Hepatocyte (in vitro differentiated cells): ENCODE results near the gene PLEKHG7.

ENCODE experiments used
- CTCF ChIP-seq: fragments of 200-600 bp; sonication (generic); IDR thresholded peaks from 2 replicates; pipeline ENCODE4 v1.5.1; 2016; ENCODE audit warnings: antibody characterized with exemption, mild to moderate bottlenecking; ENCODE audit not compliant: poor library complexity
- EZH2 ChIP-seq: fragments of 200-600 bp; sonication (generic); IDR thresholded peaks from 2 replicates; pipeline ENCODE4 v1.6.1; 2016; ENCODE audit warnings: antibody characterized with exemption, mild to moderate bottlenecking, borderline replicate concordance
- EZH2phosphoT487 ChIP-seq: fragments of 200-600 bp; sonication (generic); IDR thresholded peaks from one replicate; pipeline ENCODE4 v1.6.1; 2018; ENCODE audit warnings: antibody characterized with exemption, mild to moderate bottlenecking, low read depth, moderate library complexity; ENCODE audit not compliant: unreplicated experiment, severe bottlenecking

GRCh38 chr12:92703786-92704185, 997 bp downstream of the PLEKHG7 start:
- TF ChIP-seq CTCF, result no peak
- no peak for TF ChIP-seq EZH2
- TF ChIP-seq EZH2phosphoT487, result no peak
